Liver (tissue), 9 donors: ENCODE results near the gene PRTFDC1. TPM values are rescaled to one million over a fixed set of nuclear protein-coding genes. Genes with fewer than 3 reads are reported as not detected.

ENCODE experiments used
- DNase-seq: peaks from one replicate; pipeline ENCODE4 v3.0.0-alpha.2; 2017; ENCODE audit warnings: low spot score
- H3K27ac ChIP-seq, 2 donors: one replicate each; pipeline ENCODE4 v1.7.0; 2013; ENCODE audit warnings: inconsistent platforms in 2 of 2, low read length in 2 of 2, control low read depth in 1 of 2, low read depth in 1 of 2, mild to moderate bottlenecking in 1 of 2
- H3K27me3 ChIP-seq, 4 donors: one replicate each; pipeline versions ENCODE4 v1.6.1 to v1.7.0; 2013; ENCODE audit warnings: low read length in 3 of 4, inconsistent platforms in 1 of 4, mild to moderate bottlenecking in 1 of 4, moderate library complexity in 1 of 4; ENCODE audit not compliant: control insufficient read depth in 4 of 4, insufficient read depth in 4 of 4
- H3K36me3 ChIP-seq, 4 donors: one replicate each; pipeline versions ENCODE4 v1.6.1 to v1.7.0; 2013; ENCODE audit warnings: low read length in 3 of 4, mild to moderate bottlenecking in 3 of 4, low read depth in 1 of 4, moderate library complexity in 1 of 4; ENCODE audit not compliant: control insufficient read depth in 4 of 4, insufficient read depth in 3 of 4
- H3K4me1 ChIP-seq, 4 donors: one replicate each; pipeline versions ENCODE4 v1.6.1 to v1.7.0; 2013; ENCODE audit warnings: low read length in 3 of 4, mild to moderate bottlenecking in 3 of 4, moderate library complexity in 1 of 4; ENCODE audit not compliant: control insufficient read depth in 4 of 4, insufficient read depth in 4 of 4
- H3K4me3 ChIP-seq, 3 donors: one replicate each; pipeline versions ENCODE4 v1.6.1 to v1.7.0; 2013; ENCODE audit warnings: low read length in 3 of 3, control low read depth in 1 of 3, low read depth in 1 of 3, mild to moderate bottlenecking in 1 of 3
- H3K9ac ChIP-seq, 2 donors: one replicate each; pipeline ENCODE4 v1.7.0; 2013; ENCODE audit warnings: low read length in 2 of 2, mild to moderate bottlenecking in 2 of 2, moderate library complexity in 2 of 2, control low read depth in 1 of 2, low read depth in 1 of 2
- H3K9me3 ChIP-seq, 4 donors: one replicate each; pipeline versions ENCODE4 v1.6.1 to v1.7.0; 2013; ENCODE audit warnings: low read length in 3 of 4; ENCODE audit not compliant: control insufficient read depth in 4 of 4
- ATF3 ChIP-seq: IDR thresholded peaks from 2 replicates; pipeline ENCODE4 v1.6.1; 2016; ENCODE audit warnings: antibody characterized with exemption
- EGR1 ChIP-seq, 2 donors: IDR thresholded peaks; 2 replicates each; pipeline ENCODE4 v1.6.1; 2016 to 2018; ENCODE audit warnings: antibody characterized with exemption in 2 of 2, low read depth in 2 of 2
- FOXA1 ChIP-seq: IDR thresholded peaks from 2 replicates; pipeline ENCODE4 v1.6.1; 2016; ENCODE audit warnings: antibody characterized with exemption
- FOXA2 ChIP-seq: IDR thresholded peaks from 2 replicates; pipeline ENCODE4 v1.6.1; 2016; ENCODE audit warnings: antibody characterized with exemption
- HNF4A ChIP-seq, 2 donors: conservative IDR thresholded peaks; 2 replicates each; pipeline ENCODE4 v1.6.1; 2016; ENCODE audit warnings: antibody characterized with exemption in 2 of 2, mild to moderate bottlenecking in 2 of 2
- HNF4G ChIP-seq: IDR thresholded peaks from 2 replicates; pipeline ENCODE4 v1.6.1; 2016; ENCODE audit warnings: antibody characterized with exemption
- JUND ChIP-seq, 2 donors: IDR thresholded peaks; 2 replicates each; pipeline ENCODE4 v1.6.1; 2016; ENCODE audit warnings: antibody characterized with exemption in 2 of 2
- NR2F2 ChIP-seq: IDR thresholded peaks from 2 replicates; pipeline ENCODE4 v1.6.1; 2016; ENCODE audit warnings: antibody characterized with exemption
- RAD21 ChIP-seq, 2 donors: IDR thresholded peaks; 2 replicates each; pipeline ENCODE4 v1.6.1; 2016; ENCODE audit warnings: antibody characterized with exemption in 2 of 2, mild to moderate bottlenecking in 2 of 2
- REST ChIP-seq: IDR thresholded peaks from 2 replicates; pipeline ENCODE4 v1.6.1; 2016; ENCODE audit warnings: antibody characterized with exemption, mild to moderate bottlenecking
- RXRA ChIP-seq, 2 donors: IDR thresholded peaks; 2 replicates each; pipeline ENCODE4 v1.6.1; 2017 to 2018; ENCODE audit warnings: antibody characterized with exemption in 2 of 2, mild to moderate bottlenecking in 1 of 2
- SP1 ChIP-seq: IDR thresholded peaks from 2 replicates; pipeline ENCODE4 v1.6.1; 2018; ENCODE audit warnings: antibody characterized with exemption, mild to moderate bottlenecking
- TAF1 ChIP-seq: conservative IDR thresholded peaks from 2 replicates; pipeline ENCODE4 v1.6.1; 2016; ENCODE audit warnings: antibody characterized with exemption, mild to moderate bottlenecking
- YY1 ChIP-seq: IDR thresholded peaks from 2 replicates; pipeline ENCODE4 v1.6.1; 2016; ENCODE audit warnings: antibody characterized with exemption, mild to moderate bottlenecking
- WGBS: extraction: QIAGEN DNeasy Blood & Tissue Kit; methylation state at CpG from one replicate; pipeline ENCODE4 v1.1.7; 2013; 5-methylcytosine and 5-hydroxymethylcytosine counted together
- polyA plus RNA-seq, 2 donors: library from polyadenylated mRNA; stranded (reverse) in 1 of 2; unstranded in 1 of 2; fragments of 200-250 nt in 1 of 2; fragments of >200 nt in 1 of 2; fragmentation: Nextera tagmentation in 1 of 2; extraction: Ambion mirVana in 1 of 2; gene quantifications; one replicate each; pipeline versions ENCODE4 v1.2.1 to v1.2.3, GENCODE V29; 2013 to 2015
- total RNA-seq, 2 donors: library from RNA; depleted of rRNA; stranded (reverse); fragments of >200 nt; gene quantifications; one replicate each; pipeline ENCODE4 v1.2.3, GENCODE V29; 2014
- TF ChIP-seq, protein P1 (sequence below): fragments of 150-350 bp; IDR thresholded peaks from 2 replicates; pipeline ENCODE4 v1.5.1; 2017; ENCODE audit warnings: improper control_type of control experiment, low read depth, low read length; ENCODE audit not compliant: missing input control
- TF ChIP-seq, protein P2 (sequence below): IDR thresholded peaks from 2 replicates; pipeline ENCODE4 v1.6.1; 2016; ENCODE audit warnings: antibody characterized with exemption
- donor health status: healthy.
- donor health status: healthy.
- donor health status: healthy.
- donor health status: healthy.
- donor health status: healthy.

Gene PRTFDC1
- total and polyA plus RNA-seq, 4 donors = 0.93 to 3.1 (median 1.9) TPM

DNA sequence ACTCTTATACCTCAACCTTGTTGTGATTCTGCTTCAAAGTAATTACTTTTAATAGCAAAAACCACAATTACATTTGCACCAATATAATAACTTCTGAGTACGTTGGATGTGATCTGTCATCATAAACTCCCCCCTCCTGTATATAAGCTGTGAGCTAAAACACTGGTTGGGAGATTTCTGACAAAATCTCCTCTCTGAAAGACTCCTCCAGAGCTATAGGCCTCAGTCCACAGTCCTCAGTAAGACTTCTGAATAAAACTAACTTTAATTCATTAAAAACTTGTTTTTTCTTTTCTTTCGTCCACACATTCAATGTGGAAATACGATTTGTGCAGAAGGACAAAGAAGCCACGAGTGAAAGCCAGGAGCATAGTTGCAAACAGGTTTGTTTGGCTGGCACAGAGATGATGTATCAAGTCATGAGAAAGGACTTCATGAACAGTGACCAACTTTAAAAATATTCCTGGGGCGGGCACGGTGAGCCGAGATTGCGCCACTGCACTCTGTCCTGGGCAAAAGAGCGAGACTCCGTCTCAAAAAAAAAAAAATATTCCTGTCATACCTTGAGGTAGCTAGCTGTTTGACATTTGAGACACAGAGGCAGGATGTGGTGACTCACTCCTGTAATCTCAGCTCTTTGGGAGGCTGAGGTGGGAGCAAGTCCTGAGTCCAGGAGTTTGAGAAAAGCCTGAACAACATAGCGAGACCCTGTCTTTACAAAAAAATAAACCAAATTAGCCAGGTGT lies 137.7 kb downstream of the PRTFDC1 start:
- no peaks in the 10 kb centered on the region for H3K36me3 ChIP-seq
- no peak for TF ChIP-seq REST
- TF ChIP-seq RAD21 (IDR thresholded peaks at IDR 0.05) = no peak
- no peak for TF ChIP-seq JUND (IDR thresholded peaks at IDR 0.05)
- TF ChIP-seq HNF4G = no peak
- no peak for TF ChIP-seq EGR1 (IDR thresholded peaks at IDR 0.05; ENCODE audit: low read depth in 2 of 2)
- TF ChIP-seq RXRA (IDR thresholded peaks at IDR 0.05) = no peak
- TF ChIP-seq FOXA2 = no peak
- TF ChIP-seq HNF4A (conservative IDR thresholded peaks at IDR 0.05) = no peak
- no peak for TF ChIP-seq TAF1
- no peak for TF ChIP-seq YY1
- TF ChIP-seq NR2F2 = no peak
- no peaks in the 10 kb centered on the region for H3K4me1 ChIP-seq
- no peak for DNase-seq
- no peaks in the 10 kb centered on the region for H3K9me3 ChIP-seq
- H3K27me3 ChIP-seq = no peaks in the 10 kb centered on the region
- no peak overlapping the region for H3K27ac ChIP-seq
- 87% methylated on average over 11 of the region's 11 CpGs for WGBS
- H3K9ac ChIP-seq = no peak overlapping the region
- H3K4me3 ChIP-seq = no peak overlapping the region

DNA sequence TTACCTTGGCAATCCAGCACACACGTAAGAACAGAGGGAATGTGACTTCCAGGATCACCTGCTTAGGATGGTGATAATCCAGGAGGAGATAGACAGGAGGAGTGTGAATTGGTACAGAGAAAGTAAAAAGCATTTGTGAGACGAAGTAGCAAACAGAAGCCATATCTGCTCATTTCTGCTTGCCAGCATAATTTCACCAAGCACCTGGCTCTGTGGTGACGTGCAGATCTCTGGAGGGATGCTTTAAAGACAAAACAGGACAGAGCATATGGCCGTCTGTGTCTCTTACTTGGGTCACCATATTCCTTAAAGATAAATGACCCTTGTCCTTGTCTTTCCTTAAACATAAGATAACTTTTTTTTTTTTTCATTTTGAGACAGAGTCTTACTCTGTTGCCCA lies 138.6 kb downstream of the PRTFDC1 start:
- TF ChIP-seq EGR1 (IDR thresholded peaks at IDR 0.05; ENCODE audit: low read depth in 2 of 2) (no peak), ATF3 (no peak), RXRA (IDR thresholded peaks at IDR 0.05) (no peak)
- no peak overlapping the region for H3K4me3 ChIP-seq

GRCh38 chr10:24806262-24806661 lies 146.1 kb downstream of the PRTFDC1 start:
- TF ChIP-seq HNF4A (conservative IDR thresholded peaks at IDR 0.05) (no peak), SP1 (no peak), HNF4G (no peak), RAD21 (IDR thresholded peaks at IDR 0.05) (no peak), REST (no peak), JUND (IDR thresholded peaks at IDR 0.05) (no peak), FOXA1 (no peak), RXRA (IDR thresholded peaks at IDR 0.05) (no peak)
- TF ChIP-seq, protein P1, sequence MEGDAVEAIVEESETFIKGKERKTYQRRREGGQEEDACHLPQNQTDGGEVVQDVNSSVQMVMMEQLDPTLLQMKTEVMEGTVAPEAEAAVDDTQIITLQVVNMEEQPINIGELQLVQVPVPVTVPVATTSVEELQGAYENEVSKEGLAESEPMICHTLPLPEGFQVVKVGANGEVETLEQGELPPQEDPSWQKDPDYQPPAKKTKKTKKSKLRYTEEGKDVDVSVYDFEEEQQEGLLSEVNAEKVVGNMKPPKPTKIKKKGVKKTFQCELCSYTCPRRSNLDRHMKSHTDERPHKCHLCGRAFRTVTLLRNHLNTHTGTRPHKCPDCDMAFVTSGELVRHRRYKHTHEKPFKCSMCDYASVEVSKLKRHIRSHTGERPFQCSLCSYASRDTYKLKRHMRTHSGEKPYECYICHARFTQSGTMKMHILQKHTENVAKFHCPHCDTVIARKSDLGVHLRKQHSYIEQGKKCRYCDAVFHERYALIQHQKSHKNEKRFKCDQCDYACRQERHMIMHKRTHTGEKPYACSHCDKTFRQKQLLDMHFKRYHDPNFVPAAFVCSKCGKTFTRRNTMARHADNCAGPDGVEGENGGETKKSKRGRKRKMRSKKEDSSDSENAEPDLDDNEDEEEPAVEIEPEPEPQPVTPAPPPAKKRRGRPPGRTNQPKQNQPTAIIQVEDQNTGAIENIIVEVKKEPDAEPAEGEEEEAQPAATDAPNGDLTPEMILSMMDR = no peak
- TF ChIP-seq, protein P2, sequence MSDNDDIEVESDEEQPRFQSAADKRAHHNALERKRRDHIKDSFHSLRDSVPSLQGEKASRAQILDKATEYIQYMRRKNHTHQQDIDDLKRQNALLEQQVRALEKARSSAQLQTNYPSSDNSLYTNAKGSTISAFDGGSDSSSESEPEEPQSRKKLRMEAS = no peak
- H3K36me3 ChIP-seq = no peaks in the 10 kb centered on the region
- H3K9me3 ChIP-seq = no peaks in the 10 kb centered on the region
- H3K4me1 ChIP-seq = no peaks in the 10 kb centered on the region
- WGBS = 79% methylated on average over 5 of the region's 5 CpGs
- H3K27ac ChIP-seq = no peak overlapping the region
- H3K4me3 ChIP-seq = no peak overlapping the region
- H3K27me3 ChIP-seq = no peaks in the 10 kb centered on the region
- no peak for DNase-seq
- H3K9ac ChIP-seq = no peak overlapping the region

More for the DNA sequence above, 138.6 kb downstream of the PRTFDC1 start:
- no peak for DNase-seq
- WGBS = 89% methylated on average over 4 of the region's 4 CpGs
- Histone ChIP-seq H3K27me3 (no peaks in the 10 kb centered on the region), H3K27ac (no peak overlapping the region), H3K36me3 (no peaks in the 10 kb centered on the region), H3K4me1 (no peaks in the 10 kb centered on the region), H3K9me3 (no peaks in the 10 kb centered on the region), H3K9ac (no peak overlapping the region)
